HG03135 (cell line): ENCODE measurements around the gene FYB1.

Experiments used
- ATAC-seq: cut with Tn5 transposase; IDR thresholded peaks from one replicate; pipeline ENCODE4 v1.9.1; 2021; ENCODE audit warnings: mild to moderate bottlenecking, moderate library complexity; ENCODE audit not compliant: unreplicated experiment

The FYB1 gene

GRCh38 chr5:39164016-39164415 lies 55.3 kb downstream of the FYB1 start:
- no peak for ATAC-seq

- no peak for ATAC-seq
Measured at GRCh38 chr5:39161578-39161977, 57.8 kb downstream of the FYB1 start.

- ATAC-seq: no peak
Measured at GRCh38 chr5:39160576-39161213, 58.7 kb downstream of the FYB1 start.

GRCh38 chr5:39159811-39160490 lies 59.4 kb downstream of the FYB1 start:
- no peak for ATAC-seq

GRCh38 chr5:39158786-39159185 lies 60.6 kb downstream of the FYB1 start:
- no peak for ATAC-seq

- no peak for ATAC-seq
Measured at GRCh38 chr5:39158127-39158593, 61.2 kb downstream of the FYB1 start.

GRCh38 chr5:39157701-39158100 lies 61.7 kb downstream of the FYB1 start:
- no peak for ATAC-seq

GRCh38 chr5:39156082-39156481 lies 63.3 kb downstream of the FYB1 start:
- no peak for ATAC-seq

GRCh38 chr5:39151745-39152144 lies 67.6 kb downstream of the FYB1 start:
- ATAC-seq: no peak

GRCh38 chr5:39149966-39150365 lies 69.4 kb downstream of the FYB1 start:
- no peak for ATAC-seq

- ATAC-seq: no peak
Measured at GRCh38 chr5:39148983-39149534, 70.3 kb downstream of the FYB1 start.

GRCh38 chr5:39146831-39147540 lies 72.4 kb downstream of the FYB1 start:
- ATAC-seq: no peak

- ATAC-seq: no peak
Measured at GRCh38 chr5:39143151-39143860, 76.1 kb downstream of the FYB1 start.

- ATAC-seq: no peak
Measured at GRCh38 chr5:39140558-39141168, 78.7 kb downstream of the FYB1 start.

GRCh38 chr5:39138892-39139291 lies 80.5 kb downstream of the FYB1 start:
- ATAC-seq: no peak

- ATAC-seq: no peak
Measured at GRCh38 chr5:39137819-39138451, 81.4 kb downstream of the FYB1 start.

GRCh38 chr5:39137391-39137790 lies 82.0 kb downstream of the FYB1 start:
- ATAC-seq: no peak

- ATAC-seq: no peak
Measured at GRCh38 chr5:39132792-39133191, 86.6 kb downstream of the FYB1 start.

- ATAC-seq: no peak
Measured at GRCh38 chr5:39132128-39132447, 87.3 kb downstream of the FYB1 start.
